Parathyroid adenoma (tissue), 2 donors: ENCODE results near the gene FBLN5.

ENCODE experiments used
- H2AFZ ChIP-seq: fragments of 300-600 bp; sonication (generic); one replicate; pipeline ENCODE4 v1.7.0; 2017; ENCODE audit warnings: antibody characterized with exemption, mild to moderate bottlenecking
- H3K27ac ChIP-seq: fragments of 300-600 bp; sonication (generic); one replicate; pipeline ENCODE4 v1.7.0; 2017
- H3K27me3 ChIP-seq: fragments of 300-600 bp; sonication (generic); one replicate; pipeline ENCODE4 v1.7.0; 2017; ENCODE audit warnings: low read length; ENCODE audit not compliant: control insufficient read depth, insufficient read depth
- H3K36me3 ChIP-seq: fragments of 300-600 bp; sonication (generic); one replicate; pipeline ENCODE4 v1.7.0; 2017; ENCODE audit warnings: low read length; ENCODE audit not compliant: control insufficient read depth, insufficient read depth
- H3K4me1 ChIP-seq: fragments of 300-600 bp; sonication (generic); one replicate; pipeline ENCODE4 v1.7.0; 2017; ENCODE audit warnings: control low read depth
- H3K4me2 ChIP-seq: fragments of 300-600 bp; sonication (generic); one replicate; pipeline ENCODE4 v1.7.0; 2017; ENCODE audit warnings: low read length
- H3K4me3 ChIP-seq: fragments of 300-600 bp; sonication (generic); one replicate; pipeline ENCODE4 v1.7.0; 2017; ENCODE audit warnings: low read depth, low read length
- H3K79me2 ChIP-seq: fragments of 300-600 bp; sonication (generic); one replicate; pipeline ENCODE4 v1.7.0; 2017; ENCODE audit warnings: control low read depth
- H3K9ac ChIP-seq: fragments of 300-600 bp; sonication (generic); one replicate; pipeline ENCODE4 v1.7.0; 2017; ENCODE audit warnings: mild to moderate bottlenecking
- H3K9me3 ChIP-seq: fragments of 300-600 bp; sonication (generic); one replicate; pipeline ENCODE4 v1.7.0; 2017; ENCODE audit warnings: low read length; ENCODE audit not compliant: control insufficient read depth
- CTCF ChIP-seq: fragments of 300-600 bp; sonication (generic); IDR thresholded peaks from one replicate; pipeline ENCODE4 v1.7.0; 2017; ENCODE audit warnings: antibody characterized with exemption, mild to moderate bottlenecking
- donor health status: primary hyperparathyroidism.

FBLN5 gene

GRCh38 chr14:91953170-91953985 is 5.9 kb upstream of the FBLN5 start:
- Histone ChIP-seq H3K4me1 (no peaks in the 10 kb centered on the region), H3K27me3 (no peaks in the 10 kb centered on the region), H3K36me3 (no peaks in the 10 kb centered on the region), H3K79me2 (no peaks in the 10 kb centered on the region), H3K9ac (no peak overlapping the region), H3K4me3 (no peak overlapping the region), H3K27ac (no peak overlapping the region), H3K4me2 (no peak overlapping the region), H2AFZ (peak overlapping the region; percentile 28), H3K9me3 (no peaks in the 10 kb centered on the region)
- no peak for TF ChIP-seq CTCF

- H3K4me1 ChIP-seq = no peaks in the 10 kb centered on the region
- H2AFZ ChIP-seq = peak overlapping the region; percentile 98
- no peak for TF ChIP-seq CTCF
- peak overlapping the region; percentile 41 for H3K27ac ChIP-seq
- no peaks in the 10 kb centered on the region for H3K79me2 ChIP-seq
- H3K9ac ChIP-seq = no peak overlapping the region
- peak overlapping the region; percentile 79 for H3K4me2 ChIP-seq
- H3K27me3 ChIP-seq = no peaks in the 10 kb centered on the region
- peak overlapping the region; percentile 57 for H3K4me3 ChIP-seq
- no peaks in the 10 kb centered on the region for H3K36me3 ChIP-seq
- no peaks in the 10 kb centered on the region for H3K9me3 ChIP-seq
These were observed 646 bp downstream of the FBLN5 start for GRCh38 chr14:91946622-91947474.

GRCh38 chr14:91945751-91946621 is 1.5 kb downstream of the FBLN5 start:
- no peak for TF ChIP-seq CTCF
- Histone ChIP-seq H2AFZ (peak overlapping the region; percentile 98), H3K36me3 (no peaks in the 10 kb centered on the region), H3K27ac (peak overlapping the region; percentile 16), H3K4me3 (peak overlapping the region; percentile 57), H3K4me1 (no peaks in the 10 kb centered on the region), H3K9ac (no peak overlapping the region), H3K27me3 (no peaks in the 10 kb centered on the region), H3K9me3 (no peaks in the 10 kb centered on the region), H3K4me2 (peak overlapping the region; percentile 79), H3K79me2 (no peaks in the 10 kb centered on the region)

- Histone ChIP-seq H3K4me1 (no peaks in the 10 kb centered on the region), H3K79me2 (no peaks in the 10 kb centered on the region), H3K36me3 (no peaks in the 10 kb centered on the region), H3K4me2 (no peak overlapping the region), H3K27ac (no peak overlapping the region), H3K27me3 (no peaks in the 10 kb centered on the region), H3K4me3 (no peak overlapping the region), H3K9me3 (no peaks in the 10 kb centered on the region), H2AFZ (no peak overlapping the region), H3K9ac (no peak overlapping the region)
- TF ChIP-seq CTCF = no peak
These were observed 4.5 kb downstream of the FBLN5 start for GRCh38 chr14:91942946-91943345.
